HCT116 (cell line): Measurements from ENCODE around the gene ANKRD2. TPM values are rescaled to one million over a fixed set of nuclear protein-coding genes. Genes with fewer than 3 reads are reported as not detected.

Experiments used
- ATAC-seq: fragments of 200-7000 bp; cut with Tn5 transposase; 2 replicates; pipeline ENCODE4 v1.9.1; 2020; ENCODE audit warnings: mild to moderate bottlenecking, moderate library complexity
- BruUV-seq: library from RNA; stranded (reverse); fragments of 400-500 nt; replicated peaks from 2 replicates; lab custom pipeline; 2021; lab: Mats Ljungman, UMichigan
- CTCF ChIA-PET: fragments of 300-600 bp; sonication (Branson Sonifier 250); formaldehyde crosslinking; loops from one replicate; lab custom pipeline; 2021; ENCODE audit warnings: antibody characterized with exemption; lab: Charles Lee
- POLR2A ChIA-PET: fragments of 300-600, 350-600 bp; sonication (Branson Sonifier 250); formaldehyde crosslinking; loops from one replicate; lab custom pipeline; 2021; ENCODE audit warnings: antibody characterized with exemption; lab: Charles Lee
- RAD21 ChIA-PET, 2 experiments: fragments of 300-600 bp; sonication (Branson Sonifier 250); formaldehyde crosslinking; loops; one replicate each; lab custom pipeline; 2023; ENCODE audit warnings: low total read pairs in 2 of 2; ENCODE audit not compliant: uncharacterized antibody in 2 of 2, unreplicated experiment in 2 of 2, low non-redundant PET in 1 of 2; lab: Charles Lee
- DNase-seq: peaks from one replicate; pipeline ENCODE4 v3.0.0-alpha.2; 2010; ENCODE audit warnings: low read depth, low spot score
- H2AFZ ChIP-seq: fragments of 200-600 bp; shearing (Covaris generic), sonication (generic); 2 replicates; pipeline ENCODE4 v1.6.1; 2017; ENCODE audit warnings: low read depth, mixed run types, mixed read lengths, antibody characterized with exemption, low read length; ENCODE audit not compliant: poor library complexity, severe bottlenecking
- H3K27ac ChIP-seq: 2 replicates; pipeline ENCODE4 v1.5.1; 2012; ENCODE audit warnings: low read depth, low read length
- H3K27me3 ChIP-seq: fragments of 200-600 bp; sonication (generic); 2 replicates; pipeline ENCODE4 v1.6.1; 2016; ENCODE audit warnings: mixed run types, low read length, mixed read lengths; ENCODE audit not compliant: insufficient read depth
- H3K36me3 ChIP-seq, 2 experiments: fragments of 200-500 bp in 1 of 2; fragments of 200-600 bp in 1 of 2; sonication (Bioruptor generic) in 1 of 2; sonication (generic) in 1 of 2; 2 replicates each; pipeline versions ENCODE4 v1.5.1 to v1.6.1; 2014 to 2016; ENCODE audit warnings: low read length in 2 of 2, inconsistent platforms in 1 of 2, mixed read lengths in 1 of 2, mixed run types in 1 of 2; ENCODE audit not compliant: insufficient read depth in 2 of 2, control insufficient read depth in 1 of 2
- H3K4me1 ChIP-seq, 2 experiments: fragments of 200-600 bp in 1 of 2; sonication (generic) in 1 of 2; 2 replicates each; pipeline versions ENCODE4 v1.5.1 to v1.6.1; 2012 to 2017; ENCODE audit warnings: low read length in 2 of 2, inconsistent platforms in 1 of 2, mild to moderate bottlenecking in 1 of 2, mixed read lengths in 1 of 2, mixed run types in 1 of 2, moderate library complexity in 1 of 2; ENCODE audit not compliant: insufficient read depth in 2 of 2, control insufficient read depth in 1 of 2
- H3K4me2 ChIP-seq: fragments of 200-600 bp; sonication (generic); 2 replicates; pipeline ENCODE4 v1.6.1; 2017; ENCODE audit warnings: mixed run types, low read length, mixed read lengths
- H3K4me3 ChIP-seq, 2 experiments: fragments of 200-600 bp in 1 of 2; sonication (generic) in 1 of 2; replicated peaks in 1 of 2; 2 replicates each; pipeline ENCODE4 v1.5.1; 2011 to 2016; ENCODE audit warnings: low read length in 2 of 2, control low read depth in 1 of 2, low read depth in 1 of 2, mild to moderate bottlenecking in 1 of 2, mixed read lengths in 1 of 2, mixed run types in 1 of 2
- H3K79me2 ChIP-seq: fragments of 200-600 bp; sonication (generic); 2 replicates; pipeline ENCODE4 v1.6.1; 2017; ENCODE audit warnings: mild to moderate bottlenecking, mixed run types, low read length, moderate library complexity, mixed read lengths; ENCODE audit not compliant: insufficient read depth
- H3K9ac ChIP-seq: fragments of 200-600 bp; sonication (generic); 2 replicates; pipeline ENCODE4 v1.6.1; 2016; ENCODE audit warnings: low read length, mixed read lengths
- H3K9me2 ChIP-seq: fragments of 200-600 bp; sonication (generic), shearing (Covaris generic); 2 replicates; pipeline ENCODE4 v1.6.1; 2017; ENCODE audit warnings: mixed run types, mild to moderate bottlenecking, moderate library complexity; ENCODE audit not compliant: insufficient read depth
- H3K9me3 ChIP-seq, 2 experiments: fragments of 200-500 bp in 1 of 2; fragments of 200-600 bp in 1 of 2; sonication (Bioruptor generic) in 1 of 2; sonication (generic) in 1 of 2; 2 replicates each; pipeline ENCODE4 v1.6.1; 2014 to 2017; ENCODE audit warnings: low read length in 2 of 2, mixed read lengths in 2 of 2, inconsistent platforms in 1 of 2, low read depth in 1 of 2, mild to moderate bottlenecking in 1 of 2, mixed run types in 1 of 2, moderate library complexity in 1 of 2; ENCODE audit not compliant: control insufficient read depth in 1 of 2, insufficient read depth in 1 of 2
- H4K20me1 ChIP-seq: fragments of 200-600 bp; sonication (generic), shearing (Covaris generic); 2 replicates; pipeline ENCODE4 v1.6.1; 2017; ENCODE audit warnings: mixed run types, mild to moderate bottlenecking, moderate library complexity; ENCODE audit not compliant: insufficient read depth
- CEBPB ChIP-seq: IDR thresholded peaks from 2 replicates; pipeline ENCODE4 v1.6.1; 2012; ENCODE audit warnings: low read depth
- EZH2phosphoT487 ChIP-seq: fragments of 200-600 bp; IDR thresholded peaks from 2 replicates; pipeline ENCODE4 v1.6.1; 2018; ENCODE audit warnings: antibody characterized with exemption, borderline replicate concordance
- RAD21 ChIP-seq: IDR thresholded peaks from 2 replicates; pipeline ENCODE4 v1.6.1; 2012; ENCODE audit warnings: low read depth, mild to moderate bottlenecking
- SP1 ChIP-seq: IDR thresholded peaks from 2 replicates; pipeline ENCODE4 v1.6.1; 2012; ENCODE audit warnings: low read depth
- YY1 ChIP-seq: IDR thresholded peaks from 2 replicates; pipeline ENCODE4 v1.6.1; 2011; ENCODE audit warnings: low read length, low read depth, moderate library complexity, mild to moderate bottlenecking; ENCODE audit not compliant: insufficient replicate concordance; ENCODE audit errors: extremely low read depth
- intact Hi-C: fragments of 100-400 bp; cut with micrococcal nuclease; formaldehyde crosslinking; loops from 2 replicates; pipeline ENCODE4 v1.10.0; 2022
- total RNA-seq: library from RNA; stranded (reverse); gene quantifications from one replicate; pipeline ENCODE4 v1.2.1, GENCODE V29; 2021; ENCODE audit not compliant: unreplicated experiment
- TF ChIP-seq, protein P1 (sequence below), 3 experiments: fragments of 200-600 bp in 1 of 3; sonication (generic) in 1 of 3; IDR thresholded peaks in 2 of 3; conservative IDR thresholded peaks in 1 of 3; 2 replicates each; pipeline ENCODE4 v1.5.1; 2012 to 2017; ENCODE audit warnings: low read depth in 2 of 3, low read length in 2 of 3, antibody characterized with exemption in 1 of 3, borderline replicate concordance in 1 of 3, control low read depth in 1 of 3, mild to moderate bottlenecking in 1 of 3, mixed read lengths in 1 of 3, mixed run types in 1 of 3, moderate library complexity in 1 of 3; ENCODE audit not compliant: insufficient read depth in 1 of 3
- TF ChIP-seq, protein P2 (sequence below): IDR thresholded peaks from 2 replicates; pipeline ENCODE4 v1.6.1; 2012; ENCODE audit warnings: low read depth
- TF ChIP-seq, protein P3 (sequence below): IDR thresholded peaks from 2 replicates; pipeline ENCODE4 v1.6.1; 2012

Gene ANKRD2
- total RNA-seq, 1 experiment from 2014 or later = 0.15 TPM

DNA sequence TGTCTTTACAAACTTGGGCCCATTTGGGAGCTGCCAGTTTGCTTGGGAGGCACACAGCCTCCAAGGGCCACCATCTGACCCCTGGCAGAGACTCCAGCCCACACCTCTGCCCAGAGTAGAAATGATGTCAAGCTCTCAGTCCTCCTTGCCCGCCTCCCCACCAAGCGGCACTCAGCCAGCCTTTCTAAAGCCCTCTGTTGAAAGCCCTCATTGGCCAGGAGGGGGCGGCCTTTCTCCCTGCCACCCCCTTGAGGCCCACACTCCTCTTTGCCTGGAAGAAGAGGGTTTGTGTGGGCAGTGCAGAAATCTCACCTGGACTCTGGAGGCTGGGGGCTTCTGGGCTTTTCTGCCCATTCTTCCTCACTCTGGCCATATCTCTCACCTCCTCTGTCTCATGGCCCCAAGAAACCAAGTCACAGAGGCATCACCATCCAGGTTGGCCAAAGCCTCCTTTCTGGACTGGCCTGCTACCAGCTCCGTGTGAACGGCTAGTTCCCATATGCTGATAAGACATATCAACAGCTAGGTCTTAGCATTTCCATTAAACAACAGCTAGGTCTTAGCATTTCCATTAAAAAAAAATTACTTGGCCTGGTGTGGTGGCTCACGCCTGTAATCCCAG is 37.7 kb upstream of the ANKRD2 start:
- H3K9me3 ChIP-seq = no peaks in the 10 kb centered on the region
- no peak overlapping the region for H3K9ac ChIP-seq
- ATAC-seq = peak; percentile 84
- RAD21 ChIA-PET = no interaction called here
- H3K36me3 ChIP-seq = no peaks in the 10 kb centered on the region
- peaks cover 25 to 50% of the 10 kb centered on the region in 2 experiments for H3K4me1 ChIP-seq
- H3K79me2 ChIP-seq = no peaks in the 10 kb centered on the region
- POLR2A ChIA-PET = no interaction called here
- H3K4me2 ChIP-seq = no peak overlapping the region
- H3K27me3 ChIP-seq = no peaks in the 10 kb centered on the region
- no peak overlapping the region for H3K4me3 ChIP-seq
- BruUV-seq = no TSS peak
- H4K20me1 ChIP-seq = no peaks in the 10 kb centered on the region
- H3K9me2 ChIP-seq = no peaks in the 10 kb centered on the region
- intact Hi-C loops = loop anchor here (1.0 to 2.0 kb wide), 2 partner anchors 18 to 78 kb away; no protein-coding TSS in a partner anchor
- TF ChIP-seq, protein P1, sequence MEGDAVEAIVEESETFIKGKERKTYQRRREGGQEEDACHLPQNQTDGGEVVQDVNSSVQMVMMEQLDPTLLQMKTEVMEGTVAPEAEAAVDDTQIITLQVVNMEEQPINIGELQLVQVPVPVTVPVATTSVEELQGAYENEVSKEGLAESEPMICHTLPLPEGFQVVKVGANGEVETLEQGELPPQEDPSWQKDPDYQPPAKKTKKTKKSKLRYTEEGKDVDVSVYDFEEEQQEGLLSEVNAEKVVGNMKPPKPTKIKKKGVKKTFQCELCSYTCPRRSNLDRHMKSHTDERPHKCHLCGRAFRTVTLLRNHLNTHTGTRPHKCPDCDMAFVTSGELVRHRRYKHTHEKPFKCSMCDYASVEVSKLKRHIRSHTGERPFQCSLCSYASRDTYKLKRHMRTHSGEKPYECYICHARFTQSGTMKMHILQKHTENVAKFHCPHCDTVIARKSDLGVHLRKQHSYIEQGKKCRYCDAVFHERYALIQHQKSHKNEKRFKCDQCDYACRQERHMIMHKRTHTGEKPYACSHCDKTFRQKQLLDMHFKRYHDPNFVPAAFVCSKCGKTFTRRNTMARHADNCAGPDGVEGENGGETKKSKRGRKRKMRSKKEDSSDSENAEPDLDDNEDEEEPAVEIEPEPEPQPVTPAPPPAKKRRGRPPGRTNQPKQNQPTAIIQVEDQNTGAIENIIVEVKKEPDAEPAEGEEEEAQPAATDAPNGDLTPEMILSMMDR (IDR thresholded peaks at IDR 0.05 in 2 of 3, conservative IDR thresholded peaks at IDR 0.05 in 1 of 3; ENCODE audit: borderline replicate concordance in 1 of 3, insufficient read depth in 1 of 3, low read depth in 2 of 3, low read length in 2 of 3) = peak; percentile 83 to 91 (median 89); a peak in 5 of 6 replicates
- TF ChIP-seq RAD21 = peak; percentile 83
- peak; percentile 11 for TF ChIP-seq YY1
- TF ChIP-seq EZH2phosphoT487 = no peak
- no peak overlapping the region for H2AFZ ChIP-seq
- H3K27ac ChIP-seq = no peak overlapping the region
- DNase-seq = no peak
- CTCF ChIA-PET = interaction anchor here (0.6 to 2.0 kb wide), 13 partner anchors 15 to 183 kb away, joined by 3 to 11 read pairs (median 4); partner anchors contain the start of genes ANKRD2 and UBTD1

DNA sequence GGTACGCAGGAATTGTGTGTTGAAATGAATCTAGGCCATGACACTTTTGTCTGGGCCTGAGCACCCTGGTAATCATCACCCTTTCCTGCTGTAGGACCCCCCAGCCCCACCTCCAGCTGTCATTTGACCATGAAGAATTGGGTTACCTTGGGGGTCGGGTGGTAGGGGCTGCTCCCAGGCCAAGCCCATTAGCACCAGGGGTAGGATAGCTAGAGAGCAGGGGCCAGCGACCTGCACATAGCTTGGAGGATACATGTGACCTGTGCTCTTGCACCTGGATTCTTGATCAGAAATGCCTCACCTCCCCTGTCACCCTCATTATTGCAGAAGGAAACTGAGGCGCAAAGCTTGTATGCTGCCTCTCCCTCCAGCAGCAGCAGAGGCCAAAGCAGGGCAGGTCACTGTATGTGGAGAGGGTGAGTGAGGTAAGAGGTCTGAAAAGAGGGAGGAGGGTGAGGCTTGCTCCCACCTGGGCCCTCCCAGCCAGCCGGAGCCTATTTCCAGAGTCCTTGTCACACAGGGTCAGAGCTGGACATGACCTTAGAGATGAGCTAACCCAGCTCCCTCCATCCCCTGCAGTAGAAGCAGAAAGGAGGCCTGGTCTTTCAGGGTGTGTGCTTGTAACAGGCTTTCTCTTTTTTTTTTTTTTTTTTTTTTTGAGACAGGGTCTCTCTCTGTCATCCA is 35.3 kb upstream of the ANKRD2 start:
- H3K27ac ChIP-seq = no peak overlapping the region
- intact Hi-C loops = no loop called here
- TF ChIP-seq, protein P2, sequence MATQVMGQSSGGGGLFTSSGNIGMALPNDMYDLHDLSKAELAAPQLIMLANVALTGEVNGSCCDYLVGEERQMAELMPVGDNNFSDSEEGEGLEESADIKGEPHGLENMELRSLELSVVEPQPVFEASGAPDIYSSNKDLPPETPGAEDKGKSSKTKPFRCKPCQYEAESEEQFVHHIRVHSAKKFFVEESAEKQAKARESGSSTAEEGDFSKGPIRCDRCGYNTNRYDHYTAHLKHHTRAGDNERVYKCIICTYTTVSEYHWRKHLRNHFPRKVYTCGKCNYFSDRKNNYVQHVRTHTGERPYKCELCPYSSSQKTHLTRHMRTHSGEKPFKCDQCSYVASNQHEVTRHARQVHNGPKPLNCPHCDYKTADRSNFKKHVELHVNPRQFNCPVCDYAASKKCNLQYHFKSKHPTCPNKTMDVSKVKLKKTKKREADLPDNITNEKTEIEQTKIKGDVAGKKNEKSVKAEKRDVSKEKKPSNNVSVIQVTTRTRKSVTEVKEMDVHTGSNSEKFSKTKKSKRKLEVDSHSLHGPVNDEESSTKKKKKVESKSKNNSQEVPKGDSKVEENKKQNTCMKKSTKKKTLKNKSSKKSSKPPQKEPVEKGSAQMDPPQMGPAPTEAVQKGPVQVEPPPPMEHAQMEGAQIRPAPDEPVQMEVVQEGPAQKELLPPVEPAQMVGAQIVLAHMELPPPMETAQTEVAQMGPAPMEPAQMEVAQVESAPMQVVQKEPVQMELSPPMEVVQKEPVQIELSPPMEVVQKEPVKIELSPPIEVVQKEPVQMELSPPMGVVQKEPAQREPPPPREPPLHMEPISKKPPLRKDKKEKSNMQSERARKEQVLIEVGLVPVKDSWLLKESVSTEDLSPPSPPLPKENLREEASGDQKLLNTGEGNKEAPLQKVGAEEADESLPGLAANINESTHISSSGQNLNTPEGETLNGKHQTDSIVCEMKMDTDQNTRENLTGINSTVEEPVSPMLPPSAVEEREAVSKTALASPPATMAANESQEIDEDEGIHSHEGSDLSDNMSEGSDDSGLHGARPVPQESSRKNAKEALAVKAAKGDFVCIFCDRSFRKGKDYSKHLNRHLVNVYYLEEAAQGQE = no peak
- TF ChIP-seq CEBPB = no peak
- TF ChIP-seq RAD21 = no peak
- TF ChIP-seq, protein P3, sequence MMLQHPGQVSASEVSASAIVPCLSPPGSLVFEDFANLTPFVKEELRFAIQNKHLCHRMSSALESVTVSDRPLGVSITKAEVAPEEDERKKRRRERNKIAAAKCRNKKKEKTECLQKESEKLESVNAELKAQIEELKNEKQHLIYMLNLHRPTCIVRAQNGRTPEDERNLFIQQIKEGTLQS = no peak
- TF ChIP-seq SP1 = no peak

More for the DNA sequence above, 35.3 kb upstream of the ANKRD2 start:
- DNase-seq = no peak
- H3K9ac ChIP-seq = no peak overlapping the region
- H3K27me3 ChIP-seq = no peaks in the 10 kb centered on the region
- no peak for ATAC-seq
- ChIA-PET POLR2A (no interaction called here), RAD21 (no interaction called here), CTCF (no interaction called here)
- no peaks in the 10 kb centered on the region for H4K20me1 ChIP-seq
- H3K36me3 ChIP-seq = no peaks in the 10 kb centered on the region
- H2AFZ ChIP-seq = no peak overlapping the region
- BruUV-seq = no TSS peak
- no peaks in the 10 kb centered on the region for H3K79me2 ChIP-seq
- H3K4me2 ChIP-seq = no peak overlapping the region
- H3K9me3 ChIP-seq = no peaks in the 10 kb centered on the region
- H3K4me1 ChIP-seq = peaks cover 34 to 61% of the 10 kb centered on the region in 2 experiments
- H3K9me2 ChIP-seq = no peaks in the 10 kb centered on the region
- no peak overlapping the region for H3K4me3 ChIP-seq
